H9 (cell line): ENCODE data around the gene NFIX. TPM values are rescaled to one million over a fixed set of nuclear protein-coding genes. Genes with fewer than 3 reads are reported as not detected.

Source experiments
- DNase-seq: peaks from one replicate; pipeline ENCODE4 v3.0.0-alpha.2; 2017
- H2AFZ ChIP-seq: one replicate; pipeline ENCODE4 v1.6.1; 2013; ENCODE audit warnings: mild to moderate bottlenecking, low read length, control low read depth, moderate library complexity
- H2AK5ac ChIP-seq: 2 replicates; pipeline ENCODE4 v1.6.1; 2013; ENCODE audit warnings: low read length, control low read depth, mixed read lengths; ENCODE audit not compliant: insufficient read length
- H2BK120ac ChIP-seq: one replicate; pipeline ENCODE4 v1.6.1; 2013; ENCODE audit warnings: low read depth, mild to moderate bottlenecking, low read length, control low read depth, inconsistent platforms; ENCODE audit not compliant: poor library complexity, severe bottlenecking
- H2BK12ac ChIP-seq: 2 replicates; pipeline ENCODE4 v1.6.1; 2013; ENCODE audit warnings: low read length, control low read depth, mixed read lengths, low read depth; ENCODE audit not compliant: insufficient read length
- H2BK15ac ChIP-seq: 2 replicates; pipeline ENCODE4 v1.6.1; 2013; ENCODE audit warnings: low read depth, low read length, control low read depth
- H2BK20ac ChIP-seq: one replicate; pipeline ENCODE4 v1.6.1; 2013; ENCODE audit warnings: low read depth, mild to moderate bottlenecking, low read length, control low read depth, inconsistent platforms; ENCODE audit not compliant: poor library complexity, severe bottlenecking
- H2BK5ac ChIP-seq: 2 replicates; pipeline ENCODE4 v1.6.1; 2013; ENCODE audit warnings: low read length, control low read depth, mixed read lengths; ENCODE audit not compliant: insufficient read length
- H3K14ac ChIP-seq: 2 replicates; pipeline ENCODE4 v1.6.1; 2013; ENCODE audit warnings: low read length, control low read depth; ENCODE audit not compliant: insufficient read depth
- H3K18ac ChIP-seq: 2 replicates; pipeline ENCODE4 v1.6.1; 2013; ENCODE audit warnings: low read depth, mild to moderate bottlenecking, mixed read lengths, low read length, control low read depth; ENCODE audit not compliant: insufficient read length
- H3K23ac ChIP-seq: 2 replicates; pipeline ENCODE4 v1.6.1; 2013; ENCODE audit warnings: low read length, control low read depth, mixed read lengths, low read depth; ENCODE audit not compliant: insufficient read length
- H3K23me2 ChIP-seq: 2 replicates; pipeline ENCODE4 v1.6.1; 2013; ENCODE audit warnings: low read depth, mild to moderate bottlenecking, mixed read lengths, low read length, control low read depth; ENCODE audit not compliant: insufficient read length, poor library complexity, severe bottlenecking
- H3K27ac ChIP-seq: 2 replicates; pipeline ENCODE4 v1.5.1; 2013; ENCODE audit warnings: low read length, control low read depth, mixed read lengths, low read depth; ENCODE audit not compliant: insufficient read length
- H3K27me3 ChIP-seq: 2 replicates; pipeline ENCODE4 v1.6.1; 2013; ENCODE audit warnings: low read length, control low read depth, inconsistent platforms; ENCODE audit not compliant: insufficient read depth
- H3K4ac ChIP-seq: 2 replicates; pipeline ENCODE4 v1.6.1; 2013; ENCODE audit warnings: low read depth, mild to moderate bottlenecking, control low read depth, inconsistent platforms, low read length, moderate library complexity
- H3K4me1 ChIP-seq: 2 replicates; pipeline ENCODE4 v1.6.1; 2013; ENCODE audit warnings: low read length, control low read depth, inconsistent platforms; ENCODE audit not compliant: insufficient read depth
- H3K4me2 ChIP-seq: 2 replicates; pipeline ENCODE4 v1.6.1; 2013; ENCODE audit warnings: low read length, control low read depth, mixed read lengths; ENCODE audit not compliant: insufficient read length, insufficient read depth
- H3K56ac ChIP-seq: 2 replicates; pipeline ENCODE4 v1.6.1; 2013; ENCODE audit warnings: low read depth, mild to moderate bottlenecking, mixed read lengths, low read length, control low read depth; ENCODE audit not compliant: insufficient read length
- H3K79me1 ChIP-seq: 2 replicates; pipeline ENCODE4 v1.6.1; 2013; ENCODE audit warnings: low read depth, mild to moderate bottlenecking, moderate library complexity, low read length, control low read depth, inconsistent platforms; ENCODE audit not compliant: insufficient read depth, poor library complexity, severe bottlenecking
- H3K79me2 ChIP-seq: 2 replicates; pipeline ENCODE4 v1.6.1; 2013; ENCODE audit warnings: low read length, control low read depth, inconsistent platforms; ENCODE audit not compliant: insufficient read depth
- H3K9ac ChIP-seq: 2 replicates; pipeline ENCODE4 v1.6.1; 2013; ENCODE audit warnings: low read length, control low read depth, mixed read lengths; ENCODE audit not compliant: insufficient read length; ENCODE audit errors: extremely low read depth
- H3K9me3 ChIP-seq: one replicate; pipeline ENCODE4 v1.6.1; 2013; ENCODE audit warnings: low read depth, low read length, inconsistent platforms; ENCODE audit not compliant: control insufficient read depth
- H3T11ph ChIP-seq: one replicate; pipeline ENCODE4 v1.6.1; 2013; ENCODE audit warnings: mild to moderate bottlenecking, low read length, control low read depth, inconsistent platforms
- H4K20me1 ChIP-seq: one replicate; pipeline ENCODE4 v1.6.1; 2013; ENCODE audit not compliant: control insufficient read depth, insufficient read length, insufficient read depth
- H4K5ac ChIP-seq: 2 replicates; pipeline ENCODE4 v1.6.1; 2013; ENCODE audit warnings: low read depth, mild to moderate bottlenecking, mixed read lengths, low read length, control low read depth; ENCODE audit not compliant: insufficient read length
- H4K8ac ChIP-seq: replicated peaks from 2 replicates; pipeline ENCODE4 v1.6.1; 2013; ENCODE audit warnings: low read length, control low read depth, mixed read lengths, low read depth; ENCODE audit not compliant: insufficient read length
- H4K91ac ChIP-seq: 2 replicates; pipeline ENCODE4 v1.6.1; 2013; ENCODE audit warnings: low read depth, mild to moderate bottlenecking, moderate library complexity, mixed read lengths, low read length, control low read depth; ENCODE audit not compliant: insufficient read length
- H3K27ac Mint-ChIP-seq, 3 experiments: 2 replicates in 2 of 3; 3 replicates in 1 of 3; pipeline ENCODE4 v1.8.0; 2020 to 2021; ENCODE audit warnings: mixed read lengths in 3 of 3, mild to moderate bottlenecking in 1 of 3, moderate library complexity in 1 of 3
- H3K27me3 Mint-ChIP-seq: 2 replicates; pipeline ENCODE4 v1.8.0; 2021; ENCODE audit warnings: low read depth, mild to moderate bottlenecking, moderate library complexity, mixed read lengths
- H3K36me3 Mint-ChIP-seq, 3 experiments: 2 replicates in 2 of 3; 3 replicates in 1 of 3; pipeline ENCODE4 v1.8.0; 2020 to 2021; ENCODE audit warnings: low read depth in 3 of 3, mixed read lengths in 3 of 3; ENCODE audit not compliant: insufficient read depth in 1 of 3
- H3K4me1 Mint-ChIP-seq, 2 experiments: 2 replicates each; pipeline ENCODE4 v1.8.0; 2020; ENCODE audit warnings: mixed read lengths in 2 of 2
- H3K4me3 Mint-ChIP-seq, 2 experiments: 2 replicates in 1 of 2; 3 replicates in 1 of 2; pipeline ENCODE4 v1.8.0; 2020 to 2021; ENCODE audit warnings: mild to moderate bottlenecking in 2 of 2, mixed read lengths in 2 of 2, moderate library complexity in 1 of 2
- H3K9me3 Mint-ChIP-seq, 2 experiments: 2 replicates in 1 of 2; 3 replicates in 1 of 2; pipeline ENCODE4 v1.8.0; 2020; ENCODE audit warnings: mild to moderate bottlenecking in 2 of 2, mixed read lengths in 2 of 2, moderate library complexity in 1 of 2
- CTCF ChIP-seq: fragments of 200-600 bp; sonication (generic); conservative IDR thresholded peaks from 3 replicates; pipeline ENCODE4 v1.8.0; 2021; ENCODE audit warnings: antibody characterized with exemption, mild to moderate bottlenecking
- whole genome bisulfite sequencing: extraction: QIAGEN DNeasy Blood & Tissue Kit; methylation state at CpG from one replicate; pipeline ENCODE4 v1.1.7; 2013; ENCODE audit warnings: missing lambda C conversion rate, low lambda C conversion rate, mixed read lengths; ENCODE audit not compliant: insufficient read length; ENCODE audit errors: extremely low coverage; 5-methylcytosine and 5-hydroxymethylcytosine counted together
- total RNA-seq: library from RNA; stranded (reverse); gene quantifications from 2 replicates; pipeline ENCODE4 v1.2.1, GENCODE V29; 2021

Gene NFIX
- total RNA-seq, 1 experiment from 2014 or later: 0.31 TPM

GRCh38 chr19:13039211-13039789, 44.0 kb downstream of the NFIX start:
- H3K4me1 ChIP-seq: no peaks in the 10 kb centered on the region
- H3K36me3 Mint-ChIP-seq: no peaks in the 10 kb centered on the region
- H3K79me2 ChIP-seq: no peaks in the 10 kb centered on the region

More at GRCh38 chr19:13039211-13039789, 44.0 kb downstream of the NFIX start:
- peaks cover 89% of the 10 kb centered on the region for H3K27me3 Mint-ChIP-seq
- no CpG with 5 or more reads among the region's 8 CpGs for WGBS
- Histone ChIP-seq H3K56ac (no peak overlapping the region), H2BK5ac (no peak overlapping the region), H3K9ac (no peak overlapping the region), H3K4ac (no peak overlapping the region), H2BK12ac (no peak overlapping the region), H3T11ph (no peak overlapping the region), H2BK15ac (no peak overlapping the region), H4K91ac (no peak overlapping the region), H4K8ac (no peak overlapping the region), H2BK120ac (no peak overlapping the region), H3K9me3 (no peaks in the 10 kb centered on the region), H3K79me1 (no peaks in the 10 kb centered on the region), H3K14ac (no peak overlapping the region), H2AFZ (no peak overlapping the region), H2BK20ac (no peak overlapping the region), H3K4me2 (no peak overlapping the region), H3K27me3 (peaks cover 4% of the 10 kb centered on the region; the same call in 1 of the 2 replicates), H3K27ac (no peak overlapping the region), H3K18ac (no peak overlapping the region), H2AK5ac (no peak overlapping the region), H4K20me1 (no peaks in the 10 kb centered on the region), H3K23me2 (no peaks in the 10 kb centered on the region), H3K23ac (no peak overlapping the region), H4K5ac (no peak overlapping the region)
- no peak overlapping the region for H3K4me3 Mint-ChIP-seq
- peaks cover 4 to 7% of the 10 kb centered on the region in 2 experiments for H3K4me1 Mint-ChIP-seq
- no peak for TF ChIP-seq CTCF
- H3K27ac Mint-ChIP-seq: no peak overlapping the region
- no peak for DNase-seq
- H3K9me3 Mint-ChIP-seq: no peaks in the 10 kb centered on the region
